CD4-positive, alpha-beta T cell treated with Interleukin-6 at 100 ng/mL for 8 hours (primary cell): Measurements from ENCODE around the gene KLF11.
"Not testable (repeated sequence)": the region's sequence is repeated elsewhere in the genome, so short reads cannot be mapped to it uniquely, and the experiment has no call there.

Experiments
- DNase-seq: peaks from one replicate; pipeline ENCODE4 v3.0.0-alpha.2; 2020; ENCODE audit warnings: mixed read lengths, low spot score

The KLF11 gene

DNA sequence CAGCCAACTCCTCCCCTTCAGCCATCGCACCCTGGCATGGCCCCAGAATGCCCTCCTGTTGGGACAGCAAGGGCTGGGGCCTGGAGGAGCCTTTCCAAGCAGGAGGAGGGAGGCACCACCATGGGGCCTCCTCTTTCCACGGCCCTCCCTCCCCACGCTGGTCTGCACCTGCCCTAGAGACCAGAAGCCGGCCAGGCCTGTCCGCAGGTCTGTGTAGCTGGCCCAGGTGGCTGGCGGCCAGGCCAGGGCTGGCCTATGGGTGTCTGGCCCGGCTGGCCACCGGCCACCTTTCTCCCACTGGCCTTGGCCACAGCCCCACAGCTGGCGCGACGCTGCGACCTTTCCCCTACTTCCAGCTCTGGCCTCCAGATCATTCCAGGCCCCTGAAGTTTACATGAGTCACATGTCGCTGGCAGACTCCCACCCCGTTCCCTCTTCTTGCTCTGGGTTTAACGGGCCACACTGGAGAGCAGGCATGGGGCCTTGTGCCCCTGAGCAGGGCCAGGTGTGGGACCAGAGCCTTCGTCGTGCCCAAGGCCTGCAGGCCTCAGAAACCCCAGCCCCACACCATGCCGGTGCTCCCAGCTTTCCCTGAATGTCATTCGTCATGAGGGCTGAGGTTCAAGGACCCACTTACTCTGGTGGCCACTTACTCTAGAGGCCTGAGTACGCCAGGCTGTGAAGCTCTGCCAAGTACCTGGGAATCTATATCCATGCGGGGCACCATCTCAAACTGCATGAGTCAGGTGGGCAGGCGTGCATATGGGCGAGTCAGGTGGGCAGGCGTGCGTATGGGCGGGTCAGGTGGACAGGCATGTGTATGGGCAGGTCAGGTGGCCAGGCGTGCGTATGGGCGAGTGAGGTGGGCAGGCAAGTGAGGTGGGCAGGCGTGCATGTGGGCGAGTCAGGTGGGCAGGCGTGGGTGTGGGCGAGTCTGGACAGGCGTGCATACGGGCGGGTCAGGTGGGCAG, 33.3 kb upstream of the KLF11 start:
- DNase-seq, result no peak

DNA sequence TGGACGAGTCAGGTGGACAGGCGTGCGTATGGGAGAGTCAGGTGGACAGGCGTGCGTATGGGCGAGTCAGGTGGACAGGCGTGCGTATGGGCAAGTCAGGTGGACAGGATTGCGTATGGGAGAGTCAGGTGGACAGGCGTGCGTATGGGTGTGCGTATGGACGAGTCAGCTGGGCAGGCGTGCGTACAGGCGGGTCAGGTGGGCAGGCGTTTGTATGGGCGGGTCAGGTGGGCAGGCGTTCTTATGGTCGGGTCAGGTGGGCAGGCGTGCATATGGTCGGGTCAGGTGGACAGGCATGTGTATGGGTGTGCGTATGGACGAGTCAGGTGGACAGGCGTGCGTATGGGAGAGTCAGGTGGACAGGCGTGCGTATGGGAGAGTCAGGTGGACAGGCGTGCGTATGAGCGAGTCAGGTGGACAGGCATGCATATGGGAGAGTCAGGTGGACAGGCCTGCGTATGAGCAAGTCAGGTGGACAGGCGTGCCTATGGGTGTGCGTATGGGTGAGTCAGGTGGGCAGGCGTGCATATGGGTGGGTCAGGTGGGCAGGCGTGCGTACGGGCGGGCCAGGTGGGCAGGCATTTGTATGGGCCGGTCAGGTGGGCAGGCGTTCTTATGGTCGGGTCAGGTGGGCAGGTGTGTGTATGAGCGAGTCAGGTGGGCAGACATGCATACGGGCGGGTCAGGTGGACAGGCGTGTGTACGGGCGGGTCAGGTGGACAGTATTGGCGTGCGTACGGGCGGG, 32.3 kb upstream of the KLF11 start:
- DNase-seq, result not testable (repeated sequence)

DNA sequence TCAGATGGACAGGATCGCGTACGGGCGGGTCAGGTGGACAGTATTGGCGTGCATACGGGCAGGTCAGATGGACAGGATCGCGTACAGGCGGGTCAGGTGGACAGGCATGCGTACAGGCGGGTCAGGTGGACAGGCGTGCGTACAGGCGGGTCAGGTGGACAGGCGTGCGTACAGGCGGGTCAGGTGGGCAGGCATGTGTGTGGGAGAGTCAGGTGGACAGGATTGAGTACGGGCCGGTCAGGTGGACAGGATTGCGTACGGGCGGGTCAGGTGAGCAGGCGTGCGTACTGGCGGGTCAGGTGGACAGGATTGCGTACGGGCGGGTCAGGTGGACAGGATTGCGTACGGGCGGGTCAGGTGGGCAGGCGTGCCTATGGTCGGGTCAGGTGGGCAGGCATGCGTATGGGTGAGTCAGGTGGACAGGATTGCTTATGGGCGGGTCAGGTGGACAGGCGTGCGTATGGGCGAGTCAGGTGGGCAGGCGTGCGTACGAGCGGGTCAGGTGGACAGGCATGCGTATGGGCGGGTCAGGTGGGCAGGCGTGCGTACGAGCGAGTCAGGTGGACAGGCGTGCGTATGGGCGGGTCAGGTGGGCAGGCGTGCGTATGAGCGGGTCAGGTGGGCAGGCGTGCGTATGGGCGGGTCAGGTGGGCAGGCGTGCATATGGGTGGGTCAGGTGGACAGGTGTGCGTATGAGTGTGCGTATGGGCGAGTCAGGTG, 31.6 kb upstream of the KLF11 start:
- DNase-seq, result not testable (repeated sequence)

DNA sequence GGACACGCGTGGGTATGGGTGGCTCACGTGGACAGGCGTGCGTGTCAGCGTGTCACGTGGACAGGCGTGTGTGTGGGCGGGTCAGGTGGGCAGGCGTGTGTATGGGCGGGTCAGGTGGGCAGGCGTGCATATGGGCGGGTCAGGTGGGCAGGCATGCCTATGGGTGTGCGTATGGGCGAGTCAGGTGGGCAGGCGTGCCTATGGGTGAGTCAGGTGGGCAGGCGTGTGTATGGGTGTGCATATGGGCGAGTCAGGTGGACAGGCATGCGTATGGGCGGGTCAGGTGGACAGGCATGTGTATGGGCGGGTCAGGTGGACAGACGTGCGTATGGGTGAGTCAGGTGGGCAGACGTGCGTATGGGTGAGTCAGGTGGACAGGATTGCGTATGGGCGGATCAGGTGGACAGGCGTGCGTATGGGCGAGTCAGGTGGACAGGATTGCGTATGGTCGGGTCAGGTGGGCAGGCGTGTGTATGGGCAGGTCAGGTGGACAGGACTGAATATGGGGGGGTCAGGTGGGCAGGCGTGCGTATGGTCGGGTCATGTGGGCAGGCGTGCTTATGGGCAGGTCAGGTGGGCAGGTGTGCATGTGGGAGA, 30.9 kb upstream of the KLF11 start:
- DNase-seq, result not testable (repeated sequence)

DNA sequence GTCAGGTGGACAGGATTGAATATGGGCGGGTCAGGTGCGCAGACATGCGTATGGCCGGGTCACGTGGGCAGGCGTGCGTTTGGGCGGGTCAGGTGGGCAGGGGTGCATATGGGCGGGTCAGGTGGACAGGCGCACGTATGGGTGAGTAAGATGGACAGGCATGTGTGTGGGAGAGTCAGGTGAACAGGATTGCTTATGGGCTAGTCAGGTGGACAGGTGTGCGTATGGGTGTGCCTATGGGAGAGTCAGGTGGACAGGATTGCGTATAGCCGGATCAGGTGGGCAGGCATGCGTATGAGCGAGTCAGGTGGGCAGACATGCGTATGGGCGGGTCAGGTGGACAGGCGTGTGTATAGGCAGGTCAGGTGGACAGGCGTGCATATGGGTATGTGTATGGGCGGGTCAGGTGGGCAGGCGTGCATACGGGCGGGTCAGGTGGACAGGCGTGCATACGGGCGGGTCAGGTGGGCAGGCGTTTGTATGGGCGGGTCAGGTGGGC, 30.3 kb upstream of the KLF11 start:
- DNase-seq, result no peak

DNA sequence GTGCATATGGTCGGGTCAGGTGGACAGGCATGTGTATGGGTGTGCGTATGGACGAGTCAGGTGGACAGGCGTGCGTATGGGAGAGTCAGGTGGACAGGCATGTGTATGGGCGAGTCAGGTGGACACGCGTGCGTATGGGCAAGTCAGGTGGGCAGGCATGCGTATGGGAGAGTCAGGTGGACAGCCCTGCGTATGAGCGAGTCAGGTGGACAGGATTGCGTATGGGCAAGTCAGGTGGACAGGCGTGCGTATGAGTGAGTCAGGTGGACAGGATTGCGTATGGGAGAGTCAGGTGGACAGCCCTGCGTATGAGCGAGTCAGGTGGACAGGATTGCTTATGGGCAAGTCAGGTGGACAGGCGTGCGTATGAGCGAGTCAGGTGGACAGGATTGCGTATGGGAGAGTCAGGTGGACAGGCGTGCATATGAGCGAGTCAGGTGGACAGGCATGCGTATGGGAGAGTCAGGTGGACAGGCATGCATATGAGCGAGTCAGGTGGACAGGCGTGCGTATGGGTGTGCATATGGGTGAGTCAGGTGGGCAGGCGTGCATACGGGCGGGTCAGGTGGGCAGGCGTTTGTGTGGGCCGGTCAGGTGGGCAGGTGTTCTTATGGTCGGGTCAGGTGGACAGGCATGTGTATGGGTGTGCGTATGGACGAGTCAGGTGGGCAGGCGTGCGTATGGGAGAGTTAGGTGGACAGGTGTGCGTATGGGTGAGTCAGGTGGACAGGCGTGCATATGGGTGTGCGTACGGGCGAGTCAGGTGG, 29.5 kb upstream of the KLF11 start:
- DNase-seq, result not testable (repeated sequence)

DNA sequence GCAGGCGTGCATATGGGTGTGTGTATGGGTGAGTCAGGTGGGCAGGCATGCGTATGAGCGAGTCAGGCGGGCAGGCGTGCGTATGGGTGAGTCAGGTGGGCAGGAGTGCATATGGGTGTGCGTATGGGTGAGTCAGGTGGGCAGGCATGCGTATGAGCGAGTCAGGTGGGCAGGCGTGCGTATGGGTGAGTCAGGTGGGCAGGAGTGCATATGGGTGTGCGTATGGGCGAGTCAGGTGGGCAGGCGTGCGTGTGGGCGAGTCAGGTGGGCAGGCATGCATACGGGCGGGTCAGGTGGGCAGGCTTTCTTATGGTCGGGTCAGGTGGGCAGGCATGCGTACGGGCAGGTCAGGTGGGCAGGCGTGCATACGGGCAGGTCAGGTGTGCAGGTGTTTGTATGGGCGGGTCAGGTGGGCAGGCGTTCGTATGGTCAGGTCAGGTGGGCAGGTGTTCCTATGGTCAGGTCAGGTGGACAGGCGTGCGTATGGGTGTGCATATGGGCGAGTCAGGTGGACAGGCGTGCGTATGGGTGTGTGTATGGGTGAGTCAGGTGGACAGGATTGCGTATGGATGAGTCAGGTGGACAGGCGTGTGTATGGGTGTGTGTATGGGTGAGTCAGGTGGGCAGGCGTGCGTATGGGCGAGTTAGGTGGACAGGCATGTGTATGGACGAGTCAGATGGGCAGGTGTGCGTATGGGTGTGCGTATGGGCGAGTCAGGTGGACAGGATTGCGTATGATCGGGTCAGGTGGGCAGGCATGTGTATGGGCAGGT, 28.7 kb upstream of the KLF11 start:
- DNase-seq, result no peak

DNA sequence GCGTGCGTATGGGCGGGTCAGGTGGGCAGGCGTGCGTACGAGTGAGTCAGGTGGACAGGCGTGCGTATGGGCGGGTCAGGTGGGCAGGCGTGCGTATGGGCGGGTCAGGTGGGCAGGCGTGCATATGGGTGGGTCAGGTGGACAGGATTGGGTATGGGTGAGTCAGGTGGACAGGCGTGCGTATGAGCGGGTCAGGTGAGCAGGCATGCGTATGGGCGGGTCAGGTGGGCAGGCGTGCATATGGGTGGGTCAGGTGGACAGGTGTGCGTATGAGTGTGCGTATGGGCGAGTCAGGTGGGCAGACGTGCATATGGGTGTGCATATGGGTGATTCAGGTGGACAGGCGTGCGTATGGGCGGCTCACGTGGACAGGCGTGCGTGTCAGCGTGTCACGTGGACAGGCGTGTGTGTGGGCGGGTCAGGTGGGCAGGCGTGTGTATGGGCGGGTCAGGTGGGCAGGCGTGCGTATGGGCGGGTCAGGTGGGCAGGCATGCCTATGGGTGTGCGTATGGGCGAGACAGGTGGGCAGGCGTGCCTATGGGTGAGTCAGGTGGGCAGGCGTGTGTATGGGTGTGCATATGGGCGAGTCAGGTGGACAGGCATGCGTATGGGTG, 27.9 kb upstream of the KLF11 start:
- DNase-seq, result not testable (repeated sequence)

DNA sequence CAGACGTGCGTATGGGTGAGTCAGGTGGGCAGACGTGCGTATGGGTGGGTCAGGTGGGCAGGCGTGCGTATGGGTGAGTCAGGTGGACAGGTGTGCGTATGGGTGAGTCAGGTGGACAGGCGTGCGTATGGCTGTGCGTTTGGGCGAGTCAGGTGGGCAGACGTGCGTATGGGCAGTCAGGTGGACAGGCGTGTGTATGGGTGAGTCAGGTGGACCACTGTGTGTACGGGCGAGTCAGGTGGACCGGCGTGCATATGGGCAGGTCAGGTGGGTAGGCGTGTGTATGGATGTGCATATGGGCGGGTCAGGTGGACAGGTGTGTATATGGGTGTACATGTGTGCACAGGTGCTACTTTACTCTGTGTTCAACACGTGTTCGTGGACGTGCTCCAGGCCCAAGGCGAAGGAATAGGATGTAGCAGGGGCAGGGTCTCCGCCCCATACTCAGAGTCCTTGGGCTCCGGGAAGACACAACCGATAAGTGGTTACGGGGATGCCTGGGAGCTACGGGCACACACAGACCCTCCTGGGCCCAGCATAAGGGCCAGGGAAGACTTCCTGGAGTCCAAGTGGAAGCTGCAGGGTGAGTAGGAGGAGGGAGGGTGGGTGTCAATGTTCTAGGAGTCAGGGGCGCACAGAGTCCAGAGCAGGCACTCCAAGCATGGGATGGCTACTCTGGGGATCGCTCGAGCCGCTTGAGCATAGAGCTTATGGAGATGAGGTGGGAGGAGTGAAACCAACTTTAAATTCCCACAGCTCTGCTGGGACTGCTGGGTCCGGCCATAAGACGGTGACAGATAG, 27.1 kb upstream of the KLF11 start:
- DNase-seq, result no peak

DNA sequence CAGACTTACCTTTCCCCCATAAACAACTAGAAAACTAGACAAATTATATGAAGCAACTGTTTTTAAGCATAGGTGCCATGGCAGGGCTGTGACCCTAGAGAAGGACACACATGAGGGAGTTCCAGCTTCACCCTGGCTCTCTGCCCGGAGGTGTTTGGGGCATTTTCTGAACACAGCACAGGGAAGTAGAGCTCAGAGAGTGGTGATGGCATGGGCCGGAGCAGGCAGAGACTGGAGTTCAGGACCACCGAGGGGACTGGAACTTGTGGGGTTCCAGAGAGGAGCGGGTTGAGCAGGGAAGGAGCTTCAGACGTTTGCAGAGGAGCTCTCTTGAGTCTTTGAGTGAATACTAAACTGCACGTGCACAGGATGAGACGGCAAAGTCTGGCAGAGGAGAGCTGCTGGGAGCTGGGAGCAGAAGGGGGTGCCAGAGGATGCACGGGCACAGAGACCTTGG, 26.5 kb upstream of the KLF11 start:
- no peak for DNase-seq

DNA sequence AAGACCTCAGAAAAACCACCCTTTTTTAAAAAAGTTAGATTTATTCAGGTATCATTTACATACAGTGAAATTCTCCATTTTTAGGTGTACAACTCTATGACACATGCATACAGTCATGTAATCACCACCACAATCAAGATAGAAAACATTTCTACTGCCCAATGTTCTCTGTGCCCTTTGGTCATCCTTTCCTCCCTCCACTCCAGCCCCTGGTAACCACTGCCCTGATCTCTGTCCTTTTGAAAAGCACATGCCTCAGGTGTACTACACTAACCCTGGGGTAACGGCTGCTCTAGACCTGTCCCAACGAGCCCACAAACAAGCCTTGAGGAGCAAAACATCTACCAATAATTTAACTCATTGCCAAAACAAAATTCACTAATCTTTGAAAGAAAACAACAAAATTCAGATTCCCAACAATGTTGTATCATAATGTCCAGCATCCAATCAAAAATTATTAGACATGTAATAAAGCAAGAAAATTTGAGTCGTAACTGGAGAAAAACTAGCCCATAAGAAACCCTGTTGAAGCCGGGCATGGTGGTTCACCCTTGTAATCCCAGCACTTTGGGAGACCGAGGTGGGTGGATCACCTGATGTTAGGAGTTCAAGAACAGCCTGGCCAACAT, 25.9 kb upstream of the KLF11 start:
- DNase-seq, result no peak

DNA sequence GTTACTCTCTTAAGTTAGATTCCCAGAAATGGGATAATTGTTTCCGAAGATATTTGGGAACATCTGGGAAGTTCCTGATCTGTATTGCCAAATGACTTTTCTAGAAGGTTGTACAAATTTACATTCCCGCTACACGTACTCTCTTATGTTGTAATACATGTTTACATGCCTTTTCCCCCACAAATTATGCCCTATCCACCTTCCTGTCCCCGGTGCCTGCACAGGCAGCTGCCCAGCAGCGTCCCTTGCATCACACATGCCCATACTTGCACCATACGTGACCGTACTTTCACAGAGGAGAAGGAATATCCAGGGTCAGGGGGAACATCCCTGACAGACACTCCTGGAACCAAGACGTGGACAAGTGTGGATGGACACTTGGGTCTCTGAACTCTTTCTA, 24.2 kb upstream of the KLF11 start:
- no peak for DNase-seq

DNA sequence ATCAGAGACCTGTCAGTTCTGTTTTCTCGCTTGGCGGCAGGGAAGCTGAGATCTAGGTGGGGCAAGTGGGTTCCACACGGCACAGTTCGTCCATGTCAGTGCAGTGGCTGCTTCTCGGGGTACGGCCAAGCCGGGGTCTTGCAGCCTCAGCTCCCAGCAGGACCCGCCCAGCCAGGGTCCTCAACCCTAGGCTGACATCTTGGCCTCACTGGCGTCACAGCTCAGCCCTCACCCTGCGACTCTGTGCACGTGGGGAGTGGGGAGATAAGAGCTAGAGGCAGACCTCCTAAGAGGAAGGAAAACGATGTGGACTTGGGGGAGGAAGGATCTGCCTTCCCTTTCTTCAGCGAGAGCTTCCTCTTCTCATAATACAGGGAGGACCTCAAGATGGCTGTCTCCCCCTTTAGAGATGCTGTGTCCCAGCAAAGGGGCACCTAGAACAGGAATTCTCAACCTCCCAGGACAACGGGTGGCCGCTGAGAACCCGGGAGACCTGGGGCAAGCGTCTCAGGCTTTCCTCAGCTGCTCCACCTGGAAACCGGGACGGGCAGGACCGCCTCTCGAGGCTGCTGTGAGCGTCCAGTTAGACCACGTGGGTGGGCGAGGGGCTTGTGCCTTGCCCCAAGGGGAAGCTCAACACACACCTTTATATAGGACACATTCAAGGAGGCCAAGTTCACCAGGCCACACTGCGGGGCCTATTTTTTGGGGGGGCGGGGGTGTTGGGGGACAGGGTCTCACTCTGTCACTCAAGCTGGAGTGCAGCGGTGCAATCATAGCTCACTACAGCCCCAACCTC, 23.5 kb upstream of the KLF11 start:
- no peak for DNase-seq

DNA sequence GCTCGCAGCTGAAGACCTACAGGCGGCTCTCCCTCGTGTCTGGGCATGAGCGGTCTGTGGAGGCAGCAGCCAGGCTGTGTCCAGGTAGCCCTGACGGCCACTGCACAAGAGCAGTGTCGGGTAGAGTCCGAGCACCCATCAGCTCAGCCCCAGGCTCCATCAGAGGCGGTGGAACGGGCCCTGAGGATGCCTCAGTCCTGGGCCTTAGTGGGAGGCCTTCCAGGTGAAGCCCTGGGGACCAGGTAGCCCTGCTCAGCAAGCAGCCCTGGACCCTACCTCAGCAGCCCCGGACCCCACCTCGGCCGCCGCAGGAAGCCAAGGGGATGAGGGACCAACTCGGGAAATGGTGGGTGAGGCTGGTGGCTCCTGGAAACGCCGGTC, 21.3 kb upstream of the KLF11 start:
- no peak for DNase-seq

DNA sequence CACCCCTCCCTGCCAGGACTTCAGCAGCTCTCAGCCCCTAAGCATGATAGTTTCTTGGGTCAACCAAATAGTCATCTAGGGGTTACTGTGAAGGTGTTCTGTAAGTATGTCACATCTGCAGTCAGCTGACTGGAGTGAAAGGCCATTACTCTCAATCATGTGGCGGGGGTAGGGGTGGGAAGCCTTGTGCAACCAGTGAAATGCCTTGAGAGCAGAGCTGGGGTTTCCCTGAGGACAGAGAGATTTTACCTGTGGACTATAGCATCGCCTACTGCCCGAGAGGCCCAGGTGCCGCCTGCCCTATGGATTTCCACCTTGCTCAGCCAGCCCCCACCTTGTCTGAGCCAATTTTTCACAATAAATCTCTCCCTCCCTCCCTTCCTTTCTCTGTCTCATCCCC, 20.9 kb upstream of the KLF11 start:
- no peak for DNase-seq

DNA sequence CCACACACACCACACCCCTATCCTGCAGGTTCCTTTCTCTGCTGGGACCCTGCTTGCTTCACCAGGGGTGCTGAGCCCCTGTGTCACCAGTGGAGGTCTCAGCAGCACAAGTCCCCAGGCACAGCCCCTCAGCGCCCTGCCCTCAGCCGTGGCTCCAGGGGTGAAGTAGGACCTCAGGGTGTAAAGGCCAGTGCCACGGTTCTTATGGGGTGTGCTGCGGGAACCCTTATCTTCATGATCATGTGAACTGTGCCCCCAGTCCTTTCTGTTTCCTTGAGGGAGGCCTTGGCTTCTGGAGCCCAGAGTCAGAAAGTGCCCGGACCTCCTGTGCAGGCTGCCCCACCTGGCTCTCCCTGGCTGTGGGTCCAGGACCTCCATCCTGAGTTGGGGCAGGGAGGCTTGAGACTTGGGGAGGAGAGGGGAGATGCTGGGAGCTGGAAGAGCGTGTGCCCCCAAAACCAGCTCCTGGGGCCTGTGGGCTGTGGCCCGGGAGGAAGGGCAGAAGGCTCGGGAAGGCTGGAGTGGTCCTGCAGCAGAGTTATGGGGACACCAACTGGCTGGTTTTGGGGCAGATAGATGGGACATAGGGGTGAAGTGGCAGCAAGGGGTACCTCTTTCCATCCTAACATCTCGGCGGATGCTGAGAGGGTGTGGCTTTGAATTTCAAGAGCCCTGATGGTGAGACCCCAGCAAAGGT, 20.2 kb upstream of the KLF11 start:
- DNase-seq, result no peak

DNA sequence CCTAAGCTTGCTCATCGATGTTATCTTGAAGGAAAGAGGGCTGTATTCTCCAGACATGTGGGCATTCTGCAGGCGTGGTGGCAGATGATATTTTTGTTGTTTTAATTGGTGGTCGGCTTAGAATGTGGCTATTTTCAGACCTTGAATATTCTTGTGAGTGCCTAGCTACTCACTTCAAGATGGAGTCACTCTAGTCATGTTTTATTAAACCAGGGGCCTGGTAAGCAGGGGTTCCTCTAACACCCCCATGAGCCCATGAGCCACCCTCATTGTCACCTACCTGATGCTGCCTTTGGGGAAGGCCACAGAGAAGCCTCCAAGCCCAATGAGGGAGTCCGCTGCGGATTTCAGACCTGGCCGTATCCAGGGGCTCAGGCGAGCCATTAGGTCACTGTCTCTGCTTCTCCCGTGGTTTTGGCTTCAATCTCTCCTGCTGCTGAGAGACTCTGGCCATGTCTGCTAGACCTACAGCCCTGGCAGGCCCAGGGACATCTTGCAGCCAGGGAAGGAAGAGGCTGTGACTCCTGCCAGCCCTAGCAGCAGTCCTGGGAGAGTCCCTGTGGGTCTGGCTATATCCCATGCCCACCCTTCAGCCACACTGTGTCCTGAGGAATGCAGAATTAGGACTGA, 16.3 kb upstream of the KLF11 start:
- no peak for DNase-seq
